ENCODE data around the gene FOXK2. TPM values are rescaled to one million over a fixed set of nuclear protein-coding genes. Genes with fewer than 3 reads are reported as not detected.

Gene FOXK2
- total RNA-seq, 1 experiment from 2014 or later: 78.9 TPM

DNA sequence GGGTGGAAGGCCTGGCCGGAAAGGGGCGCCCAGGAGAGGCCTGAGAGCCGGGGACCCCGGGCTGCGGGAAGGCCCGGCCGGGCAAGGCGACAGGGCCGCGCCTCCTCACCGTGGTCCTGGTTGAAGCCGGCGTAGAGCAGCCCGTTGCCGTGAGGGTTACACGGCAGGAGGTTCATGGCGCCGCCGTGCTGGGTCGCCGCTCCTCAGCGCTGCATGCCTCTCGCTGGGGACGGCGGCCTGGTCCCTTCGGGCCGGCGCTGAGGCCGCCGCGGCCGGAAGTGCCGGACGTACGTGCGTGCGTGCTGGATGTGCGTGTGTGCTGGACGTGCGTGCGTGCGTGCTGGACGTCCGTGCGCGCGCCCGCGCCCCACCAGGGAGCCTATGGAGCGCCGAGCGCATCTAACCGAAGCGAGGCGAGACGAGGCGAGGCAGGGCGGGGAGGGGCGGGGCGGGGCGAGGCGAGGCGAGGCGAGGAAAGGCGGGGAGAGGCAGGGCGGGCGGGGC is 128.7 kb downstream of the FOXK2 start, which contains the start of gene WDR45B:
Gene WDR45B (minus strand): TSS at position 280 of the 504 bp plus-strand sequence. CDS start 104 bp downstream, at position 176.
- Histone ChIP-seq H3K79me2 (ENCODE audit: low read depth) (peaks cover 47% of the 10 kb centered on the region), H3K27ac (peak within 1 kb of the TSS; percentile 80), H3K36me3 (ENCODE audit: low read depth) (no peaks in the 10 kb centered on the region), H3K27me3 (ENCODE audit: insufficient read depth, low read depth) (no peaks in the 10 kb centered on the region), H3F3A (ENCODE audit: insufficient read depth, low read depth) (peaks cover 8% of the 10 kb centered on the region; the same call in 1 of the 2 replicates), H3K4me1 (replicated peaks; ENCODE audit: insufficient read depth) (no peaks in the 10 kb centered on the region; the same call in 1 of the 2 replicates), H3K9me2 (ENCODE audit: insufficient read depth) (no peaks in the 10 kb centered on the region), H2AFZ (peak within 1 kb of the TSS; percentile 74), H3K4me3 (peak within 1 kb of the TSS; percentile 79), H3K9me3 (ENCODE audit: insufficient read depth, low read depth) (no peaks in the 10 kb centered on the region), H3K4me2 (peak within 1 kb of the TSS; percentile 88), H4K20me1 (ENCODE audit: insufficient read depth) (peaks cover 37% of the 10 kb centered on the region)
- TF ChIP-seq EZH2 (IDR thresholded peaks at IDR 0.05; ENCODE audit: low read depth): no peak
- no peak for TF ChIP-seq CTCF (conservative IDR thresholded peaks at IDR 0.05)
- CTCF ChIA-PET: no interaction called here
- POLR2A ChIA-PET (ENCODE audit: unreplicated experiment): no interaction called here
- no TSS peak for BruUV-seq (replicated peaks)
- intact Hi-C loops (cut with micrococcal nuclease; ENCODE audit: unreplicated experiment): loop anchor here (1.0 to 10.0 kb wide), 2 partner anchors 67 to 104 kb away; partner anchors contain the start of genes FN3KRP and TBCD
- DNase-seq: peak; percentile 82 to 95

- H3K9me2 ChIP-seq (ENCODE audit: insufficient read depth): no peaks in the 10 kb centered on the region
- no peaks in the 10 kb centered on the region for H3K27me3 ChIP-seq (ENCODE audit: insufficient read depth, low read depth)
- TF ChIP-seq EZH2 (IDR thresholded peaks at IDR 0.05; ENCODE audit: low read depth) (no peak), CTCF (conservative IDR thresholded peaks at IDR 0.05) (no peak)
- H3K9me3 ChIP-seq (ENCODE audit: insufficient read depth, low read depth): no peaks in the 10 kb centered on the region
- peaks cover 41% of the 10 kb centered on the region for H3K79me2 ChIP-seq (ENCODE audit: low read depth)
- H3K4me2 ChIP-seq: peak overlapping the region; percentile 68
- ChIA-PET CTCF (no interaction called here), POLR2A (ENCODE audit: unreplicated experiment) (no interaction called here)
- H3F3A ChIP-seq (ENCODE audit: insufficient read depth, low read depth): peaks cover 8% of the 10 kb centered on the region; the same call in 1 of the 2 replicates
- no peaks in the 10 kb centered on the region; the same call in 1 of the 2 replicates for H3K4me1 ChIP-seq (replicated peaks; ENCODE audit: insufficient read depth)
- H3K27ac ChIP-seq: no peak overlapping the region
- no peak overlapping the region for H2AFZ ChIP-seq
- H3K36me3 ChIP-seq (ENCODE audit: low read depth): no peaks in the 10 kb centered on the region
- H3K4me3 ChIP-seq: peak overlapping the region; percentile 40; the same call in 1 of the 2 replicates
- H4K20me1 ChIP-seq (ENCODE audit: insufficient read depth): peaks cover 36% of the 10 kb centered on the region
- intact Hi-C loops (cut with micrococcal nuclease; ENCODE audit: unreplicated experiment): loop anchor here (1.0 to 10.0 kb wide), 2 partner anchors 66 to 103 kb away; partner anchors contain the start of genes FN3KRP and TBCD
- DNase-seq: peak in 1 of 2 experiments; percentile 45
- no TSS peak for BruUV-seq (replicated peaks)
Measured at GRCh38 chr17:82648742-82649331, 129.3 kb downstream of the FOXK2 start.

- peaks cover 28% of the 10 kb centered on the region for H4K20me1 ChIP-seq (ENCODE audit: insufficient read depth)
- no peaks in the 10 kb centered on the region for H3K27me3 ChIP-seq (ENCODE audit: insufficient read depth, low read depth)
- no peak overlapping the region for H3K27ac ChIP-seq
- no peak overlapping the region for H3K4me2 ChIP-seq
- peaks cover 6% of the 10 kb centered on the region; the same call in 1 of the 2 replicates for H3K4me1 ChIP-seq (replicated peaks; ENCODE audit: insufficient read depth)
- POLR2A ChIA-PET (ENCODE audit: unreplicated experiment): no interaction called here
- BruUV-seq (replicated peaks): no TSS peak
- intact Hi-C loops (cut with micrococcal nuclease; ENCODE audit: unreplicated experiment): loop anchor here (10.0 kb wide), 1 partner anchor 65 kb away; the partner anchor contains the start of gene FN3KRP
- no peaks in the 10 kb centered on the region for H3K36me3 ChIP-seq (ENCODE audit: low read depth)
- H3K79me2 ChIP-seq (ENCODE audit: low read depth): peaks cover 33% of the 10 kb centered on the region
- TF ChIP-seq EZH2 (IDR thresholded peaks at IDR 0.05; ENCODE audit: low read depth) (no peak), CTCF (conservative IDR thresholded peaks at IDR 0.05) (no peak)
- H3K9me3 ChIP-seq (ENCODE audit: insufficient read depth, low read depth): no peaks in the 10 kb centered on the region
- no peaks in the 10 kb centered on the region for H3K9me2 ChIP-seq (ENCODE audit: insufficient read depth)
- CTCF ChIA-PET: no interaction called here
- peaks cover 13% of the 10 kb centered on the region; the same call in 1 of the 2 replicates for H3F3A ChIP-seq (ENCODE audit: insufficient read depth, low read depth)
- H3K4me3 ChIP-seq: no peak overlapping the region
- H2AFZ ChIP-seq: no peak overlapping the region
- DNase-seq: no peak
Measured at GRCh38 chr17:82649501-82650261, 130.1 kb downstream of the FOXK2 start.

Measured in PC-9 (cell line).